Right forelimb (tissue), 1 donor: ENCODE measurements around the gene RFNG.

Experiments used
- DNase-seq: peaks from one replicate; pipeline ENCODE4 v3.0.0-alpha.2; 2018

The RFNG gene

GRCh38 chr17:81998691-81999438 lies 52.7 kb downstream of the RFNG start:
- no peak for DNase-seq

DNA sequence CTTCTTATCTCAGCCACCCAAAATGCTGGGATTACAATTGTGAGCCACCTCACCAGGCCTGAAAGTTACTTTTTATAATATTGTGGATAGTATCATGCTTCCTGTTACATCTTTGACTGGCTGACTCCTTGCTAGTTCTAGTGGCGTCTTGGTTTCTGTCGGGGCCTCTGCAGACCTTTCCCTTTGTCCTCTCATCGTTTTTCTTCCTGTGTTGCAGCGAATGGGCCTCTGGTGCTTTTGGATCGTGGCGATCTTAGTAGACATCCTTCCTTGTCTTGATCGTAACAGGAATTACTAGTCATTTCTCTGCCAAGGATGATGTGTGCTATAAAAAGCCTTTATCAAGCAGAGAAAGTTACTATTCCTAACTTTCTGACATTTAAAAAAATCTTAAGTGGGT lies 53.4 kb downstream of the RFNG start:
- no peak for DNase-seq
